ENCODE results near the gene CELA3B.
"Not testable (repeated sequence)": the region's sequence is repeated elsewhere in the genome, so short reads cannot be mapped to it uniquely, and the experiment has no call there.

- TF ChIP-seq POLR2A (IDR thresholded peaks at IDR 0.05); CTCF (IDR thresholded peaks at IDR 0.05 in 8 of 11, conservative IDR thresholded peaks at IDR 0.05 in 3 of 11); POLR2AphosphoS5 (IDR thresholded peaks at IDR 0.05): not testable (repeated sequence)
Measured at GRCh38 chr1:21999645-22000044, 22.8 kb downstream of the CELA3B start.
